ENCODE measurements around the gene DISC1. TPM values are rescaled to one million over a fixed set of nuclear protein-coding genes. Genes with fewer than 3 reads are reported as not detected.
"Not testable (repeated sequence)": the region's sequence is repeated elsewhere in the genome, so short reads cannot be mapped to it uniquely, and the experiment has no call there.

Gene DISC1
- total RNA-seq, 2 donors from 2014 or later: 8.0 to 9.4 TPM

- Histone ChIP-seq H3K9ac (ENCODE audit: extremely low read depth, low read length, poor library complexity, severe bottlenecking) (no peak overlapping the region), H3K27me3 (ENCODE audit: control insufficient read depth, insufficient read depth, low read length, poor library complexity, severe bottlenecking) (peaks cover 31% of the 10 kb centered on the region), H3K4me3 (ENCODE audit: low read length) (no peak overlapping the region), H3K4me1 (ENCODE audit: control insufficient read depth, insufficient read depth, low read length) (no peaks in the 10 kb centered on the region), H3K27ac (ENCODE audit: low read depth, low read length) (no peak overlapping the region), H3K36me3 (ENCODE audit: control insufficient read depth, insufficient read depth, low read length) (no peaks in the 10 kb centered on the region), H3K9me3 (ENCODE audit: control insufficient read depth, low read length) (no peaks in the 10 kb centered on the region)
- H3K36me3 Mint-ChIP-seq (ENCODE audit: low read depth): no peaks in the 10 kb centered on the region
- 80 to 86% methylated on average over 5 to 7 of the region's 7 CpGs for WGBS, 2 experiments (ENCODE audit: insufficient coverage in 1 of 2, insufficient read length in 1 of 2)
- TF ChIP-seq CTCF (conservative IDR thresholded peaks at IDR 0.05): no peak
- H3K27ac Mint-ChIP-seq: no peak overlapping the region
- no peak overlapping the region for H3K4me3 Mint-ChIP-seq
- H3K4me1 Mint-ChIP-seq: no peaks in the 10 kb centered on the region
- H3K27me3 Mint-ChIP-seq (ENCODE audit: insufficient read depth): peaks cover 46% of the 10 kb centered on the region
- no peak for DNase-seq
- H3K9me3 Mint-ChIP-seq: no peaks in the 10 kb centered on the region
Observed at GRCh38 chr1:231618609-231619256, 7.9 kb upstream of the DISC1 start.

GRCh38 chr1:231619257-231619634 is 7.3 kb upstream of the DISC1 start:
- Mint-ChIP-seq H3K27ac (no peak overlapping the region), H3K9me3 (no peaks in the 10 kb centered on the region), H3K27me3 (ENCODE audit: insufficient read depth) (peaks cover 51% of the 10 kb centered on the region), H3K4me3 (no peak overlapping the region), H3K36me3 (ENCODE audit: low read depth) (no peaks in the 10 kb centered on the region), H3K4me1 (no peaks in the 10 kb centered on the region)
- no peak overlapping the region for H3K27ac ChIP-seq (ENCODE audit: low read depth, low read length)
- DNase-seq: no peak
- H3K4me1 ChIP-seq (ENCODE audit: control insufficient read depth, insufficient read depth, low read length): no peaks in the 10 kb centered on the region
- no peak overlapping the region for H3K9ac ChIP-seq (ENCODE audit: extremely low read depth, low read length, poor library complexity, severe bottlenecking)
- H3K27me3 ChIP-seq (ENCODE audit: control insufficient read depth, insufficient read depth, low read length, poor library complexity, severe bottlenecking): peaks cover 31% of the 10 kb centered on the region
- no peaks in the 10 kb centered on the region for H3K9me3 ChIP-seq (ENCODE audit: control insufficient read depth, low read length)
- TF ChIP-seq CTCF (conservative IDR thresholded peaks at IDR 0.05): no peak
- H3K4me3 ChIP-seq (ENCODE audit: low read length): no peak overlapping the region
- H3K36me3 ChIP-seq (ENCODE audit: control insufficient read depth, insufficient read depth, low read length): no peaks in the 10 kb centered on the region

- H3K9me3 Mint-ChIP-seq; DNase-seq; H3K27ac Mint-ChIP-seq; H3K4me1 ChIP-seq (ENCODE audit: control insufficient read depth, insufficient read depth, low read length); H3K27ac ChIP-seq (ENCODE audit: low read depth, low read length); H3K36me3 Mint-ChIP-seq (ENCODE audit: low read depth); H3K9ac ChIP-seq (ENCODE audit: extremely low read depth, low read length, poor library complexity, severe bottlenecking); H3K4me3 ChIP-seq (ENCODE audit: low read length); H3K4me3 Mint-ChIP-seq; H3K9me3 ChIP-seq (ENCODE audit: control insufficient read depth, low read length); H3K36me3 ChIP-seq (ENCODE audit: control insufficient read depth, insufficient read depth, low read length): not testable (repeated sequence)
- H3K27me3 ChIP-seq (ENCODE audit: control insufficient read depth, insufficient read depth, low read length, poor library complexity, severe bottlenecking): peaks cover 31% of the 10 kb centered on the region
- peaks cover 51% of the 10 kb centered on the region for H3K27me3 Mint-ChIP-seq (ENCODE audit: insufficient read depth)
- WGBS, 2 experiments (ENCODE audit: insufficient coverage in 1 of 2, insufficient read length in 1 of 2): 100% methylated on average over 3 of the region's 4 CpGs; no CpG with 5 or more reads in 1 of the 2 experiments
- peaks cover 12% of the 10 kb centered on the region for H3K4me1 Mint-ChIP-seq
Observed at GRCh38 chr1:231625042-231625441, 1.5 kb upstream of the DISC1 start.
